Amygdala (tissue), 56 donors: Measurements from ENCODE around the gene RANBP10.
"Not testable (repeated sequence)": the region's sequence is repeated elsewhere in the genome, so short reads cannot be mapped to it uniquely, and the experiment has no call there.

Source experiments
- DNase-seq, 56 donors: peaks; one replicate each; lab custom pipeline; 2025; lab: John Stamatoyannopoulos, UW

Gene RANBP10

DNA sequence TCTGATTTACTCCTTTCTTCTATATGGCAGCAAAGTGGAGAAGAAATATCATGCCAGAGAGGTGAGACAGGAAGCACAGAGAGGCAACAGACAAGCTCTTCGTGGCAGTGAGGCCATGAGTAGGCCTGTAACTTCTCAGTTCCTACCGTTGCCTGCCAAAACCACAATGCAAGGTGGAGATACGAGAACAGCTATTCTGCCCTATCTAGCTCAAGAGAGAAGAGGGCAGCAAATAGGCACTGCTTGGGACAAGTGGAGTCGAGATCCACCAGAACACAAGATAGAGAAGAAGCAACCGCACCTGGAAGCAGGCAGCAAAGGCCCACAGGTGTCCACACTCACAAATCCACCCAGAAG is 24.8 kb downstream of the RANBP10 start:
- DNase-seq = no peak

GRCh38 chr16:67780847-67781564 is 25.4 kb downstream of the RANBP10 start:
- DNase-seq = no peak

DNA sequence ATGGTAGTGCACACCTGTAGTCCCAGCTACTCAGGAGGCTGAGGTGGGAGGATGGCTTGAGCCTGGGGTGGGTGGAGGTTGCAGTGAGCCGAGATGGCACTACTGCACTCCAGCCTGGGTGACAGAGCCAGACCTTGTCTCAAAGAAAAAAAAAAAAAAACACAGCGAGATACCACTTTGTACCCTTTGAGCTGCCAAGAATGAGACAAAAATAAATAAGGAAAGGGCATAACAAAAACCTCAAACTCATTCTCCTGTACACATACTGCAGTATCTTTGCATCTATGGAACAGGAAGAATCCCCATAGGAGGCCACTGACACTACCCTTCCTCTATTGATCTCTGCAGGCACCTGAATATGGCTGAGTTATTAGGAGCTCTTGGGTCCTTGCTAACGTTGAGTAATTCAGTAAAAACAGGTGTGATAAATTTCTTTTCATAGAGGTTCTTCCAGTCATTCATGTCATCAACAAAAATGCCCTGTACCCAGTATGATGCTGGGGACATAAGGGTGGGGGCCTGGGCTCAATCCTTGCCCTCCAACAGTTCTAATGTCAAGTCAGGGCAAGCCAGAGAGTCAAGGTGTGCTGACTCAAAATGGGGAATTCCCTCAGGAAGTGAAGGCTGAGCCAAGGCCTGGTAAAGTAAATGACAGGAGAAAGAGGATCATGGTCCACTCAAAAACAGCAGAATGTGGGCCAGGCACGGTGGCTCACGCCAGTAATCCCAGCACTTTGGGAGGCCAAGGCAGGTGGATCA is 26.9 kb downstream of the RANBP10 start:
- no peak for DNase-seq

- DNase-seq = no peak
Measured at GRCh38 chr16:67775273-67775672, 31.1 kb downstream of the RANBP10 start.

GRCh38 chr16:67774457-67774853 is 31.9 kb downstream of the RANBP10 start:
- DNase-seq = no peak

- no peak for DNase-seq
Measured at GRCh38 chr16:67773569-67774456, 32.5 kb downstream of the RANBP10 start.

DNA sequence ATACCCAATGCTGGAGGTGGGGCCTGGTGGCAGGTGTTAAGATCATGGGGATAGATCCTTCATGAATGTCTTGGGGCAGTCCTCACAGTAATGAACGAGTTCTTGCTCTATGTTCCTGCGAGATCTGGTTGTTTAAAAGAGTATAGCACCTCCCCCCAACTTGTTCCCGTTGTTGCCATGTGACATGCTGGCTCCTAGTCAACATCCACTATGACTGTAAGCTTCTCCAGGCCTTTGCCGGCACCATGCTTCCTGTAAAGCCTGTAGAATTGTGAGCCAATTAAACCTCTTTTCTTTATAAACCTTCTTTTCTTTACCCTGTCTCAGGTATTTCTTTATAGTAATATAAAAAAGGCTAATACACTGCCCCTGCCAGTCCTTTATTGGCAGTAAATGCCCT is 33.3 kb downstream of the RANBP10 start:
- peak in 2 of 56 donors; percentile 4 to 5 for DNase-seq

DNA sequence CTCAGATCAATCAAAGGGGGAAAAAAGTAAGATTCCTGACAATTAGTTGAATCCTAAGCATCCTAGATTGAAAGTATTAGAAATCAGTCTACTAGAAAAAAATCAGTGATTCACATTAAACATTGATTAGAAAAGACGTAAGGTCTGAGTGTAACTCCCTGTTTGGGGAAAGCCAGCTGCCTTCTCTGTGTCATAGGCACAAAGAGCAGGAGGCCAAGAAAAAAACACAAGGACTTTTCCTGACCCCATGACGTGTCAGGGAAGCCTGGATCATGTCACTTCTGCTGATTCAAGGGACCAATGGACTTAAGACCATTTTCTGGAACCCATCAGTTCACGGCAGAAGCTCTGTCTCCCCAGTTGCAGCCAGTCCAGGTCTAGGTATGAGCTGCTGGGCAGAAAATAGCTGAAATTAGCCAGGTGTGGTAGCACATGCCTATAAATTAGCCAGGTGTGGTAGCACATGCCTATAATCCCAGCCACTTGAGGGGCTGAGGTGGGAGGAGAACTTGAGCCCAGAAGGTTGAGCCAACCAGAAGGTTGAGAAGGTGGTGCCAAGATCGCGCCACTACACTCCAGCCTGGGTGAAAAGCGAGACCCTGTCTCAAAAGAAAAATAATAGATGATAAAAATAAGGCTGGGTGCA is 35.9 kb downstream of the RANBP10 start:
- DNase-seq = no peak

DNA sequence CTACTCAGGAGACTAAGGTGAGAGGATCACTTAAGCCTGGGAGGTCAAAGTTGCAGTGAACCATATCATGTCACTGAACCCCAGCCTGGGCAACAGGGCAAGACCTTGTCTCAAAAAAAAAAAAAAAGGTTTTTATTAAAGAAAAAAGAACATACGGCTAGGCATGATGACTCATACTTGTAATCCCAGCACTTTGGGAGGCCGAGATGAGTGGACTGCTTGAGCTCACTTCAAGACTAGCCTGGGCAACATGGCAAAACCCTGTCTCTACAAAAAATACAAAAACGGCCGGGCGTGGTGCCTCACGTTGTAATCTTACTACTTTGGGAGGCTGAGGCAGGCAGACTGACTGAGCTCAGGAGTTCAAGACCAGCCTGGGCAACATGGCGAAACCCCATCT is 38.4 kb downstream of the RANBP10 start:
- no peak for DNase-seq

- DNase-seq = no peak
Measured at GRCh38 chr16:67766291-67766690, 40.1 kb downstream of the RANBP10 start.

DNA sequence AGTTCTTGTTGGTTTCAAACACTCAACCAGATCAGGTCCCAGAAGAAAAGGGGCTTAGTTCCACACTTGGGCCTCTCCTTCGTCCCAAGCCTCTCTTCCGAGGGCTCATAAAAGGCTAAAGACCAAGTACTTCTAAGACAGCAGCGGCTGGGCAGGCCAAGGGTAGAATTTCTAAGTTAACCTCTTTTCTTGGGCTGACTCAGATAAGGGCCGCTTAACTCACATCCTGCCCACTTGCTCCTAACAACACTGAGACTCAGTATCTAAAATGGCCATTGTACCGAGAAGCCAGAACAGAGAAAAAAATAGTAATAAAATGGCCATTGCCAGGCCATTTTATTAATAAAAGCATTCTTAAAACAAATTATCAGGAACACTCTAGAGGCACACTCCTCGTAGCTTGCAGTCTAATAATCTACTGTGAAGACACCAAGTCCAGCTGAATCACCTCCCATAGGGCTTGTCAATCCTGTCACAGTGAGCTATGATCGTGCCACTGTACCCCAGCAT is 42.1 kb downstream of the RANBP10 start:
- DNase-seq = no peak

DNA sequence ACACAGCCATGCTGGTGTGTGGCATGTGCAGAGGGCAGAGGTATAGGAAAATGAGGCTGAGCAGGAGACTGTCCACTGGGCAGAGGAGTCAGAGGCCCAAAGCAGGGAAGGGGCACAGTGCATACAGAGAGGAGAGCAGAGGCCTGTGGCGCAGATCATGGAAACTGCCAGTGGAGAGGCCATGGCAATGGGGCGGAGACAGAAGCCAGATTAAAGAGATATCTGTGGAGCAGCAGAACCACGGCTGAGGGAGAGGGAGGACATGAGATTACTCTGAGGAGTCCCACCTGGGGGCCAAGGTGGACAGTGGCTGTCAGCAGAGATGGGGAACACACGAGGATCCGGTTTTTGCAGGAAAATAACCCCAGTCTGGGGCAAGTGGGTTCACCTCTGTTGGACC is 43.3 kb downstream of the RANBP10 start:
- DNase-seq = no peak

GRCh38 chr16:67762385-67762784 is 44.0 kb downstream of the RANBP10 start:
- DNase-seq = no peak

DNA sequence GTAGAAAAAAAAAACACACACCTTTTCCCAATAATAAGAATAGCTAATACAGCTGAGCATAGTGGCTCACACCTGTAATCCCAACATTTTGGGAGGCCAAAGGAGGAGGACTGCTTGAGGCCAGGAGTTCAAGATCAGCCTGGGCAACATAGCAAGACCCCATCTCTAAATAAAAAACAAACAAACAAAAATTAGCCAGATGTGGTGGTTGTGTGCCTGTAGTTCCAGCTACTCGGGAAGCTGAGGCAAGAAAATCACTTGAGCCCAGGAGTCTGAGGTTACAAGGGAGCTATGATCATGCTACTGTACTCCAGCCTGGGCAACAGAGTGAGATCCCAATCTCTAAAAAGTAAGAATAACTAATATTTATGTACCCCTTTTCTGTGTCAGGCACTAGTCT is 44.4 kb downstream of the RANBP10 start:
- no peak for DNase-seq

DNA sequence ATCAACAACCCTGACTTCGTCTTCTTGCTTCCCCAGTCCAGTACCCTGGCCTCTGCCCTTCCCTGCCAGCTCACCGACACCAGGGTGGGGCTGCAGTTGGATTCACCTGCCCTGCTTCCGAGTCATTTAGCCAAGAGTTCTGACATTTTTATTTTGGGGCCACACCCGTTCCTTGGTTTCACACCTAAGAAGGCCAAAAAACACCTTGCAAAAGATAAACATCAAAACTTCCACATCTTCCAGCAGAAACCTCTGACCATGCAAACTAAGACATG is 45.5 kb downstream of the RANBP10 start:
- no peak for DNase-seq

DNA sequence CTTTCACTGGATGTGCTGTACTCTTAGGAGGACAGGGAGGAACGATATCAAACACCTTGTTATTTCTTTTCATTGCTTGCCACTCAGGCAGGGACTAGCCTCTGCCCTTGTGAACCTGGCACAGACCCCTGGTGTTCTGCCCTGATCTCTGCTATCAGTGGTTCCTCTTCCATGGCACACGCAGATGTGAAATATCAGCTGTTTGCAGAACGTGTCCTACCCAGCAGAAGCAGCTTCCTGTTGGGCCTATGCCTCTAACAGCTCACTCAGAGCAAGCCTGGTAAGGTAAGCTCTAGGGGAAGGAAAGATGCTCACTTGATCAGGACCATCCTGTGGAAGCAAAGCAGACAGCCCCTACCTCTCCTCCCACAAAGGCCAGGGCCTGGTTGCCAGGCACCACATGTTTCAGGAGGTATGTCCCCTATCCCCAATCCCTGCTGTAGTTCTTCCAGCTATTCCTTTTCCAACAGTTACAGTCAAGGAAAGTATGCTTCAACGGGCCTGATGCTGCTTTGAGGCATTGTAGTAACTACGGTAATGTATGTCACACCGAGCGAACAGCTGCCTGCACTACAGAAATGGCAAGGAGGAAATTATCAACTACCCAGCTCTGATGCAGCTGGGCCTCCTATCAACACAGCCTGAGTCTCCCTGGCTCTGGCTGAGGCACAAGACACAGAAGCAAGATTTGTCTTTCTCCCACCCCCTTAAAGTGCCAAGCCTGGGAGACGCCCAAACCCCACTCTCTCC is 46.0 kb downstream of the RANBP10 start:
- DNase-seq = no peak

GRCh38 chr16:67758966-67759365 is 47.4 kb downstream of the RANBP10 start:
- DNase-seq = no peak

GRCh38 chr16:67758006-67758405 is 48.4 kb downstream of the RANBP10 start:
- no peak for DNase-seq

DNA sequence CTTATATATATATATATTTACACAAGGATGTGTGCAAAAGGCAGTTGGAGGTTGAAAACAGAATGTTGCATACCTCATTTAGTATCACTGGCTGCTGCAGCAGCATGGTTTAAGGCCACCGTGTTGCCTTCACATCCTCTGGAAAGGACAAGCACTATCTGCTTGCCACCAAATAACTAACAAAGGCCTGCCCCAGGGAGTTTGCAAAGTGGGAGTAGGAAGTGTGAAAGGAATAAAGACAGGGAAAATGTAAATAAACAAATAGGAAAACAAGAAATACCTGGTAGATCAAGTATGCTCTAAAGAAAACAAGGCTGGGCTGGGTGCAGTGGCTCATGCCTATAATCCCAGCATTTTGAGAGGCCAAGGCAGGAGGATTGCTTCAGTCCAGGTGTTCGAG is 53.7 kb downstream of the RANBP10 start:
- no peak for DNase-seq

- not testable (repeated sequence) for DNase-seq
Measured at GRCh38 chr16:67751331-67751730, 55.0 kb downstream of the RANBP10 start.
